MM.1S (cell line): Measurements from ENCODE around the gene CD81.

Source experiments
- CTCF ChIP-seq: fragments of 300-600 bp; sonication (generic); IDR thresholded peaks from 2 replicates; pipeline ENCODE4 v1.5.1; 2016; ENCODE audit warnings: antibody characterized with exemption, low read length, mixed read lengths
- EZH2phosphoT487 ChIP-seq: fragments of 300-600 bp; sonication (generic); IDR thresholded peaks from 2 replicates; pipeline ENCODE4 v1.6.1; 2018; ENCODE audit warnings: antibody characterized with exemption, low read length

GRCh38 chr11:2426221-2426620 is 49.1 kb downstream of the CD81 start:
- no peak for TF ChIP-seq CTCF
- TF ChIP-seq EZH2phosphoT487 = no peak
